Adrenal gland (tissue), 5 donors: Measurements from ENCODE around the gene DNAH3.

Experiments used
- POLR2A ChIP-seq, 2 donors: fragments of 450-650 bp; IDR thresholded peaks; one replicate each; pipeline ENCODE4 v1.6.1; 2017; ENCODE audit warnings: antibody characterized with exemption in 2 of 2, mild to moderate bottlenecking in 2 of 2, moderate library complexity in 1 of 2
- TF ChIP-seq, protein P1 (sequence below), 6 experiments: fragments of 450-650 bp in 4 of 6; fragments of 200-600 bp in 2 of 6; sonication (generic) in 1 of 6; IDR thresholded peaks; 1 replicate in 5 of 6; 2 replicates in 1 of 6; pipeline versions ENCODE4 v1.5.1 to v1.8.0; 2016 to 2021; ENCODE audit warnings: antibody characterized with exemption in 6 of 6, mild to moderate bottlenecking in 2 of 6, moderate library complexity in 1 of 6
- donor health status: DM: no; HTN: no; CAD: no.

DNA sequence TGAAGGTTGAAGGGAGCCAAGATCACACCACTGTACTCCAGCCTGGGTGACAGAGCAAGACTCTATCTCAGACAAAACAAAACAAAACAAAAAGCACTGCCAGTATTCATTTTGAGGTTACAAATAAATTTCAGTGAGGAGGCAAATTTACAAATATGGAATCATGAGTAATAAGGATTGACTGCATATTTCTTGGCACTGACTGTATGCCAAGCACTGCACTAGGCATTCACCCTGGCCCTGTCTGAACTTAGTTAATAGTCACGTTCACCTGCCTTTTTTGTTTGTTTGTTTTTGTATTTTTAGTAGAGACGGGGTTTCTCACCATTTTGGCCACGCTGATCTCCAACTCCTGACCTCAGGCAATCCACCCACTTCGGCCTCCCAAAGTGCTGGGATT is 12.9 kb upstream of the DNAH3 start:
- TF ChIP-seq, protein P1, sequence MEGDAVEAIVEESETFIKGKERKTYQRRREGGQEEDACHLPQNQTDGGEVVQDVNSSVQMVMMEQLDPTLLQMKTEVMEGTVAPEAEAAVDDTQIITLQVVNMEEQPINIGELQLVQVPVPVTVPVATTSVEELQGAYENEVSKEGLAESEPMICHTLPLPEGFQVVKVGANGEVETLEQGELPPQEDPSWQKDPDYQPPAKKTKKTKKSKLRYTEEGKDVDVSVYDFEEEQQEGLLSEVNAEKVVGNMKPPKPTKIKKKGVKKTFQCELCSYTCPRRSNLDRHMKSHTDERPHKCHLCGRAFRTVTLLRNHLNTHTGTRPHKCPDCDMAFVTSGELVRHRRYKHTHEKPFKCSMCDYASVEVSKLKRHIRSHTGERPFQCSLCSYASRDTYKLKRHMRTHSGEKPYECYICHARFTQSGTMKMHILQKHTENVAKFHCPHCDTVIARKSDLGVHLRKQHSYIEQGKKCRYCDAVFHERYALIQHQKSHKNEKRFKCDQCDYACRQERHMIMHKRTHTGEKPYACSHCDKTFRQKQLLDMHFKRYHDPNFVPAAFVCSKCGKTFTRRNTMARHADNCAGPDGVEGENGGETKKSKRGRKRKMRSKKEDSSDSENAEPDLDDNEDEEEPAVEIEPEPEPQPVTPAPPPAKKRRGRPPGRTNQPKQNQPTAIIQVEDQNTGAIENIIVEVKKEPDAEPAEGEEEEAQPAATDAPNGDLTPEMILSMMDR (IDR thresholded peaks at IDR 0.05) = no peak
- TF ChIP-seq POLR2A (IDR thresholded peaks at IDR 0.05) = no peak
